HEK293 (cell line): ENCODE measurements around the gene CFC1.
"Not testable (repeated sequence)": the region's sequence is repeated elsewhere in the genome, so short reads cannot be mapped to it uniquely, and the experiment has no call there.

Experiments used
- CTCF ChIP-seq: fragments of 450-650 bp; formaldehyde crosslinking; IDR thresholded peaks from 2 replicates; pipeline ENCODE4 v1.5.1; 2016; ENCODE audit warnings: missing biosample characterization, missing genetic modification characterization
- REPIN1 ChIP-seq: fragments of 450-650 bp; formaldehyde crosslinking; IDR thresholded peaks from 2 replicates; pipeline ENCODE4 v1.5.1; 2017; ENCODE audit warnings: missing biosample characterization, missing genetic modification characterization, low read depth
- ZNF266 ChIP-seq: fragments of 450-650 bp; formaldehyde crosslinking; IDR thresholded peaks from 2 replicates; pipeline ENCODE4 v1.5.1; 2016; ENCODE audit warnings: missing biosample characterization, missing genetic modification characterization, low read depth
- ZNF777 ChIP-seq: fragments of 450-650 bp; formaldehyde crosslinking; IDR thresholded peaks from 2 replicates; pipeline ENCODE4 v1.5.1; 2017; ENCODE audit warnings: missing biosample characterization, missing genetic modification characterization, borderline replicate concordance
- ZNF791 ChIP-seq: fragments of 450-650 bp; formaldehyde crosslinking; IDR thresholded peaks from 2 replicates; pipeline ENCODE4 v1.5.1; 2016; ENCODE audit warnings: missing biosample characterization, missing genetic modification characterization
- TF ChIP-seq, protein P1 (sequence below): fragments of 450-650 bp; formaldehyde crosslinking; IDR thresholded peaks from 2 replicates; pipeline ENCODE4; 2016; ENCODE audit warnings: missing biosample characterization, missing genetic modification characterization

GRCh38 chr2:130549475-130549874, 49.9 kb downstream of the CFC1 start:
- TF ChIP-seq REPIN1, ZNF777, ZNF791, CTCF, ZNF266 (tag by site-specific recombination): not testable (repeated sequence)
- TF ChIP-seq, protein P1, sequence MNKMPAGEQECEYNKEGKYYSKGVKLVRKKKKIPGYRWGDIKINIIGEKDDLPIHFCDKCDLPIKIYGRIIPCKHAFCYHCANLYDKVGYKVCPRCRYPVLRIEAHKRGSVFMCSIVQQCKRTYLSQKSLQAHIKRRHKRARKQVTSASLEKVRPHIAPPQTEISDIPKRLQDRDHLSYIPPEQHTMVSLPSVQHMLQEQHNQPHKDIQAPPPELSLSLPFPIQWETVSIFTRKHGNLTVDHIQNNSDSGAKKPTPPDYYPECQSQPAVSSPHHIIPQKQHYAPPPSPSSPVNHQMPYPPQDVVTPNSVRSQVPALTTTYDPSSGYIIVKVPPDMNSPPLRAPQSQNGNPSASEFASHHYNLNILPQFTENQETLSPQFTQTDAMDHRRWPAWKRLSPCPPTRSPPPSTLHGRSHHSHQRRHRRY (tag by site-specific recombination) = not testable (repeated sequence)
